ENCODE measurements around the gene HTR7. TPM values are rescaled to one million over a fixed set of nuclear protein-coding genes. Genes with fewer than 3 reads are reported as not detected.
A peak's percentile ranks its signal among the peaks of the same experiment; 100 is the strongest.
"Not testable (repeated sequence)": the region's sequence is repeated elsewhere in the genome, so short reads cannot be mapped to it uniquely, and the experiment has no call there.

The HTR7 gene
- total RNA-seq, 1 experiment from 2014 or later, result 18.3 TPM

GRCh38 chr10:90858461-90858968 lies 676 bp upstream of the HTR7 start:
- no peak for DNase-seq (ENCODE audit: low read depth)

GRCh38 chr10:90856964-90857634 lies 740 bp downstream of the HTR7 start:
- no peak for DNase-seq (ENCODE audit: low read depth)

GRCh38 chr10:90856261-90856660 lies 1.6 kb downstream of the HTR7 start:
- peak; percentile 71 for DNase-seq (ENCODE audit: low read depth)

GRCh38 chr10:90855126-90855525 lies 2.7 kb downstream of the HTR7 start:
- no peak for DNase-seq (ENCODE audit: low read depth)

- peak; percentile 85 for DNase-seq (ENCODE audit: low read depth)
Measured at GRCh38 chr10:90849956-90850749, 7.7 kb downstream of the HTR7 start.

GRCh38 chr10:90847436-90847835 lies 10.4 kb downstream of the HTR7 start:
- DNase-seq (ENCODE audit: low read depth), result peak; percentile 59

GRCh38 chr10:90846746-90847145 lies 11.1 kb downstream of the HTR7 start:
- peak; percentile 63 for DNase-seq (ENCODE audit: low read depth)

GRCh38 chr10:90845726-90846125 lies 12.1 kb downstream of the HTR7 start:
- no peak for DNase-seq (ENCODE audit: low read depth)

GRCh38 chr10:90842725-90843124 lies 15.1 kb downstream of the HTR7 start:
- no peak for DNase-seq (ENCODE audit: low read depth)

GRCh38 chr10:90837486-90837885 lies 20.4 kb downstream of the HTR7 start:
- no peak for DNase-seq (ENCODE audit: low read depth)

- DNase-seq (ENCODE audit: low read depth), result peak; percentile 54
Measured at GRCh38 chr10:90834326-90834725, 23.5 kb downstream of the HTR7 start.

GRCh38 chr10:90832111-90832510 lies 25.7 kb downstream of the HTR7 start:
- no peak for DNase-seq (ENCODE audit: low read depth)

- DNase-seq (ENCODE audit: low read depth), result no peak
Measured at GRCh38 chr10:90822508-90822907, 35.3 kb downstream of the HTR7 start.

- DNase-seq (ENCODE audit: low read depth), result not testable (repeated sequence)
Measured at GRCh38 chr10:90821864-90822263, 36.0 kb downstream of the HTR7 start.

- DNase-seq (ENCODE audit: low read depth), result no peak
Measured at GRCh38 chr10:90819911-90820310, 37.9 kb downstream of the HTR7 start.

- DNase-seq (ENCODE audit: low read depth), result no peak
Measured at GRCh38 chr10:90818736-90819135, 39.1 kb downstream of the HTR7 start.

GRCh38 chr10:90817128-90817889 lies 40.5 kb downstream of the HTR7 start:
- DNase-seq (ENCODE audit: low read depth), result no peak

GRCh38 chr10:90816466-90816865 lies 41.4 kb downstream of the HTR7 start:
- DNase-seq (ENCODE audit: low read depth), result no peak

- DNase-seq (ENCODE audit: low read depth), result peak; percentile 34
Measured at GRCh38 chr10:90813594-90814365, 44.1 kb downstream of the HTR7 start.

- DNase-seq (ENCODE audit: low read depth), result not testable (repeated sequence)
Measured at GRCh38 chr10:90807106-90807505, 50.7 kb downstream of the HTR7 start.

GRCh38 chr10:90806677-90807076 lies 51.2 kb downstream of the HTR7 start:
- DNase-seq (ENCODE audit: low read depth), result no peak

Measured in LHCN-M2 (cell line).